Measurements from ENCODE around the gene SKI. TPM values are rescaled to one million over a fixed set of nuclear protein-coding genes. Genes with fewer than 3 reads are reported as not detected.

SKI gene
- total RNA-seq, 1 donor from 2014 or later: 55.7 TPM

DNA sequence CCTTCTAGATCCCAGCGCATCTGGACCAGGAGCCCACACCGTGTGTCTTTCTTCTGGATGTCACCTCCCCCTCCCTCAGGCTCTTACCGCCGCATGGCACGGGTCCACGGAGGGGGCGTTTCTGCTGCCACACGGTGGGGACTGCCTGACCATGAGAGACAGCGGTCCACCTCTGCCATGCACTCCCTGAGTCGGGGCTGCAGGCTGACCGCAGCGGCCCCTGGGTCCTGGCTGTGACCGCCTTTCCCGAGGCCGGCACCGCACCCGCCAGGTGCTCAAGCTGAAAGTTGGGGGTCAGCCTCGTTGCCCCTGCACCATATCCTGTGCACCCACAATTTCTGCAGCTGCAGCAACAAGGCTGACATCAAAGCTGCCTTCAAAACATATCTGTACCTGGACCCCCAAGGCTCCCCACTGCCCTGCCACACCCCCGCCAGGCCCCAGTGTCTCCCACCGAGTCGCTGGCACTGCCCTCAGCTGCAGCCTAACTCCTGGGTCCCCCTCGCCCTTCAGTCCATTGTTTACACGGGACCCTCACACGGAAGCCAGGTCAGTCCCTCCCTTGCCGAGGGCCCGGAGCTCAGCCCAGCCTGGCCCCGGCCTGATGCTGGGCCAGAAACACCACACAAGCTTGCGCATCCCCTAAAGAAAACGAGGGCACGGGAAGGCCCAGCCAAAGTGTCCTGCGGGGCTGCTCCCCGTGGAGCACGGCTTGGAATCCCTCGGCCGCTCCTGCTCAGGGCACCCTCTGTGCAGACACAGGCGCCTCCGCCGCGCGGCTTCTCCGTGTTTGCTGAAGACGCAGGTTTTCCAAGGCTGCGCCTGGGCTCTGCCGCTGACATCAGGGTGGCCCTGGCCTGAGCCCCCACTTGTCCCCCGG is 111.3 kb downstream of the SKI start:
- TF ChIP-seq, protein P1, sequence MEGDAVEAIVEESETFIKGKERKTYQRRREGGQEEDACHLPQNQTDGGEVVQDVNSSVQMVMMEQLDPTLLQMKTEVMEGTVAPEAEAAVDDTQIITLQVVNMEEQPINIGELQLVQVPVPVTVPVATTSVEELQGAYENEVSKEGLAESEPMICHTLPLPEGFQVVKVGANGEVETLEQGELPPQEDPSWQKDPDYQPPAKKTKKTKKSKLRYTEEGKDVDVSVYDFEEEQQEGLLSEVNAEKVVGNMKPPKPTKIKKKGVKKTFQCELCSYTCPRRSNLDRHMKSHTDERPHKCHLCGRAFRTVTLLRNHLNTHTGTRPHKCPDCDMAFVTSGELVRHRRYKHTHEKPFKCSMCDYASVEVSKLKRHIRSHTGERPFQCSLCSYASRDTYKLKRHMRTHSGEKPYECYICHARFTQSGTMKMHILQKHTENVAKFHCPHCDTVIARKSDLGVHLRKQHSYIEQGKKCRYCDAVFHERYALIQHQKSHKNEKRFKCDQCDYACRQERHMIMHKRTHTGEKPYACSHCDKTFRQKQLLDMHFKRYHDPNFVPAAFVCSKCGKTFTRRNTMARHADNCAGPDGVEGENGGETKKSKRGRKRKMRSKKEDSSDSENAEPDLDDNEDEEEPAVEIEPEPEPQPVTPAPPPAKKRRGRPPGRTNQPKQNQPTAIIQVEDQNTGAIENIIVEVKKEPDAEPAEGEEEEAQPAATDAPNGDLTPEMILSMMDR (conservative IDR thresholded peaks at IDR 0.05): no peak
- Mint-ChIP-seq H3K27me3 (no peaks in the 10 kb centered on the region), H3K4me1 (ENCODE audit: unreplicated experiment) (no peaks in the 10 kb centered on the region), H3K27ac (no peak overlapping the region), H3K4me3 (no peak overlapping the region), H3K9me3 (no peaks in the 10 kb centered on the region), H3K36me3 (no peaks in the 10 kb centered on the region)
- DNase-seq (ENCODE audit: extremely low spot score, unreplicated experiment): no peak

DNA sequence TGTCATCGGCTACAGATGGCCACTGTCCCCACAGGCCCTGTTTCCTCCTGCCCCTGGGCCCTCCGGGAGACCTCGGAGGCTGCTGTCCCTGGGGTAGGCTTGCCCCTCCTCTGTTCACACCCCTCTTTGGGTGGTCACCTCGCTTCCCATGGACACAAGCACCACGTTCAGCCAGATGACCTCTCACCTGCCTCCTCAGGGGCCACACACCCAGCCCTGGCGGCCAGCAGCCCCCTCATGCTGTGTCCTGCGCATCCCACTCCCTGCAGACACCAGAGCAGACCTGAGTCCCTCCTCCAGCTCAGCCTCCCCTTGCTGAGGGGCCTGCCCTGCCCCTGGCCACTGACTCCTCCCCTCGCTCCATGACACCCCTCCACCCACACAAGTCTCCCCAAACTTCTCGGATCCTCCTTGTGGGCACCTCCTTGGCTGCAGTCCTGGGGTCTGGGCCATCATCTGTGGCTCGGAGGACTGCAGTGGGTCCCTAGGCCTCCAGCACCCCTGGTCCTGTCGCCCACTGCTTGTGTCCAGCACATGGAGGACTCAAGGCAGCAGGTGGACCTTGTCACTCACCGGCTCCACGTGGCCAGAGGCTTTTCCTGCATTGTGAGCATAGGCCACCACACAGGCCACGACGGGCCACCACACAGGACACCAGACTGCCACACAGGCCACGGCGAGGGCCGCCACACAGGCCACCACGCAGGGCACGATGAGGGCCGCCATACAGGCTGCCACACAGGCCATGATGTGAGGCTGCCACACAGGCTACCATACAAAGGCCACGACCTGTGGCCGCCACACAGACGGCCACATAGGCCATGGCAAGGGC is 112.2 kb downstream of the SKI start:
- Mint-ChIP-seq H3K4me3 (no peak overlapping the region), H3K36me3 (no peaks in the 10 kb centered on the region), H3K27me3 (no peaks in the 10 kb centered on the region), H3K9me3 (no peaks in the 10 kb centered on the region), H3K4me1 (ENCODE audit: unreplicated experiment) (no peaks in the 10 kb centered on the region), H3K27ac (no peak overlapping the region)
- DNase-seq (ENCODE audit: extremely low spot score, unreplicated experiment): no peak
- TF ChIP-seq, protein P1 (conservative IDR thresholded peaks at IDR 0.05): no peak

DNA sequence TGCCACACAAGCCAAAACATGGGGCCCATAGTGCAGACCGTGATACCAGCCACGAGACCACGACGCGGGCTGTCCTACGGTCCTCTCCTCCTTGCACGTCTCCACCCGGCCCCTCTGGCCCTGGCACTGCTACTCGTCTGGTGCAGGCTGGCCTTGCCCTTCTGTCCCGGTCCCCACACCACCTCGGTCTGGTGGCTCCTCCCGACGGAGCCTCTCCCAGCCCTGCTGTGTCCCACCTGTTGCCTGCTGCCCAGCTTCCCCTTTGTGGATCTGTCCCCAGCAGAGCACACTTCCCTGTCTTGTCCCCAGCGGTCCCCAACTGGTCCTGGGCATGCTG is 112.8 kb downstream of the SKI start:
- DNase-seq (ENCODE audit: extremely low spot score, unreplicated experiment): no peak

DNA sequence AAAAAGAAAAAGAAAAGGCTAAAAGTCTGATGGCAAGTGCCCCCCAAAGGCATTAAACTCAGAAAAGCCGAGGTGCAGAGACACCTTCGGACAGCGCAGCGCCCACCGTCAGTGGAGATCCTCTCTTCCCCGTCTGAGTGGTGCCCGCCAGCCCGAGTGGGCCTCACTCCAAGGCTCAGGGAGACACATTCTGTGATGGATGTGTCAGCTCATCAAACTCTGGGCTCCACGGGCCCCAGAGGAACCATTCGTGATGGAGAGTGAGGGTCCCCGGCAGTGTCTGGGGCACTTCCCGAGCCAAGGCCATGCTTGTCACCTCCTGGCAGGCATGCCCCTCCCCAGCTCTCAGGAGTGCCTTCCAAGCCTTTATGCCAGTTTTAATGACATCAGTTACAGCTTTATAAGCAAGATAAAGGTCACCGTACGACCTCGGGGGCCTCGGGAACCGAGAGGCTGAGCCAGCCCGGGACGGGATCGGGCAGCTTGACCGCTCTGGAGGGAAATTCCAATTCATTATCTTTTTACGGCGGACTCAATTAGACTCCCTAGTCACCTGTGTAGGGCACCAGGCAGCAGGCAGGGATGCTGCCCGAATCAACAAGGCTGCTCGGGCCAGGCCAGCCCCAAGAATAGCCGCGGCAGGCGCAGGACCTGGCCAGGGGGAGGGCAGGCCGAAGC is 113.7 kb downstream of the SKI start:
- Mint-ChIP-seq H3K9me3 (no peaks in the 10 kb centered on the region), H3K36me3 (no peaks in the 10 kb centered on the region), H3K4me1 (ENCODE audit: unreplicated experiment) (no peaks in the 10 kb centered on the region), H3K27me3 (no peaks in the 10 kb centered on the region), H3K4me3 (no peak overlapping the region), H3K27ac (no peak overlapping the region)
- TF ChIP-seq, protein P1 (conservative IDR thresholded peaks at IDR 0.05): no peak
- no peak for DNase-seq (ENCODE audit: extremely low spot score, unreplicated experiment)

More for the DNA sequence above, 112.8 kb downstream of the SKI start:
- Mint-ChIP-seq H3K9me3 (no peaks in the 10 kb centered on the region), H3K27ac (no peak overlapping the region), H3K4me3 (no peak overlapping the region), H3K36me3 (no peaks in the 10 kb centered on the region), H3K27me3 (no peaks in the 10 kb centered on the region), H3K4me1 (ENCODE audit: unreplicated experiment) (no peaks in the 10 kb centered on the region)
- TF ChIP-seq, protein P1 (conservative IDR thresholded peaks at IDR 0.05): no peak

DNA sequence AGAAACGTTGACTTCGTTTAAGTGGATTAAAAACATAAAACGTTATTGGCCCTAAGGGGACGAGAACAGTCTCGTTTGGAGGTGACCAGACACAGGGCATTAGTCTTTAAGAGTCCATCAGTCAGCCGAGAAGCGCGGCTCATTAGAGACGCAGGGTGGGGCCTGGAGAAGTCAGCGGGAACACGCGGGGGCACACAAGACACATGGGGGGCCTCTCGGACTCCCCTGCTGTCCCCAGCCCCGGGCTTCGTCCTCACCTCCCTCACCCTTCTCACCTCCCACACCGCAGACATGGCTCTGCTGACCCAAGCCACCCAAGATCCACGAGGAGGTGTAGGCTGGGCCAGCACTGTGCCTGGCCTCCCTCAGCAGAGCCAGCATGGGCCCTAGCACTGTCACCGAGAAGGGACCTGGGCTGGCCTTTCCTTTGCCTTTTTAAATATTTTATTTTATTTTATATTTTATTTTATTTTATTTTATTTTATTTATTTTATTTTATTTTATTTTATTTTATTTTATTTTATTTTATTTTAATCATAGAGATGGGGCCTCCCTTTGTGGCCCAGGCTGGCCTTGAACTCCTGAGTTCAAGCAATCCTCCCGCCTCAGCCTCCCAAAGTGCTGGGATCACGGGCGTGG is 114.4 kb downstream of the SKI start:
- Mint-ChIP-seq H3K36me3 (no peaks in the 10 kb centered on the region), H3K9me3 (no peaks in the 10 kb centered on the region)

More for the DNA sequence above, 114.4 kb downstream of the SKI start:
- Mint-ChIP-seq H3K4me1 (ENCODE audit: unreplicated experiment) (no peaks in the 10 kb centered on the region), H3K27me3 (no peaks in the 10 kb centered on the region), H3K4me3 (no peak overlapping the region), H3K27ac (no peak overlapping the region)
- TF ChIP-seq, protein P1 (conservative IDR thresholded peaks at IDR 0.05): no peak
- no peak for DNase-seq (ENCODE audit: extremely low spot score, unreplicated experiment)
